BJ (cell line): ENCODE measurements around the gene ADAMTS19. TPM values are rescaled to one million over a fixed set of nuclear protein-coding genes. Genes with fewer than 3 reads are reported as not detected.
A peak's percentile ranks its signal among the peaks of the same experiment; 100 is the strongest.

Experiments used
- CTCF ChIA-PET: fragments of 350-600 bp; formaldehyde crosslinking; extraction: SDS; loops from one replicate; lab custom pipeline; 2021; ENCODE audit warnings: antibody characterized with exemption, inconsistent platforms; lab: Yijun Ruan, JAX
- POLR2A ChIA-PET: fragments of 300-600 bp; sonication (Branson Sonifier 250); formaldehyde crosslinking; extraction: SDS; loops from one replicate; lab custom pipeline; 2021; ENCODE audit warnings: antibody characterized with exemption; lab: Charles Lee
- DNase-seq: peaks from one replicate; pipeline ENCODE4 v3.0.0-alpha.2; 2011; ENCODE audit warnings: low read depth
- H3K27me3 ChIP-seq: 2 replicates; pipeline ENCODE4 v1.6.0; 2011; ENCODE audit warnings: low read length; ENCODE audit not compliant: control insufficient read depth, insufficient read depth
- H3K36me3 ChIP-seq: 2 replicates; pipeline ENCODE4 v1.5.1; 2011; ENCODE audit warnings: low read length; ENCODE audit not compliant: control insufficient read depth, insufficient read depth
- H3K4me3 ChIP-seq: 2 replicates; pipeline ENCODE4 v1.5.1; 2011; ENCODE audit warnings: low read depth, mild to moderate bottlenecking, control low read depth, low read length
- CTCF ChIP-seq: IDR thresholded peaks from 2 replicates; pipeline ENCODE4 v1.5.1; 2011; ENCODE audit warnings: low read depth, mild to moderate bottlenecking, control low read depth, inconsistent platforms, low read length, moderate library complexity; ENCODE audit not compliant: insufficient read depth
- polyA plus RNA-seq: library from polyadenylated mRNA; depleted of rRNA; stranded (reverse); fragments of >200 nt; gene quantifications from 2 replicates; pipeline ENCODE4 v1.2.3, GENCODE V29; 2011

The ADAMTS19 gene
- polyA plus RNA-seq, 1 experiment = 0.34 TPM

DNA sequence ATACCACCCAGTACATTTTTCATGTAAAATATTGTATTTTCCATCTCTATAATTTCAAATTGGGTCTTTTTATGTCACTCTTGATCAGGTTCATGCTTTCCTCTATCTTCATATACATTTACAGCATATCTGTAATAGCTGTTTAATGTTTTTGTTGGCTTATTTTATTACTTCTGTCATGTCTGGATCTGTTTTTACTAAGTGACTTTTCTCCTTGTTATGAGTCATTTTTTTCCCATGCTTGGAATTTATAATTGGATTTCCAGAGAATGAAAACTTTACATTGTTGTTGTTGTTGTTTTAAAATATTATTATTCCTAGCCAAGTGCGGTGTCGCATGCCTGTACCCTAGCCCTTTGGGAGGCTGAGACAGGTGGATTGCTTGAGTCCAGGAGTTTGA, 5.6 kb upstream of the ADAMTS19 start:
- no peak for TF ChIP-seq CTCF
- H3K4me3 ChIP-seq = no peak overlapping the region
- ChIA-PET POLR2A (no interaction called here), CTCF (no interaction called here)
- peaks cover 2% of the 10 kb centered on the region for H3K27me3 ChIP-seq
- no peak for DNase-seq
- no peaks in the 10 kb centered on the region for H3K36me3 ChIP-seq

GRCh38 chr5:129459450-129459776, 685 bp upstream of the ADAMTS19 start:
- Histone ChIP-seq H3K36me3 (no peaks in the 10 kb centered on the region), H3K27me3 (peaks cover 17% of the 10 kb centered on the region), H3K4me3 (peak overlapping the region; percentile 37)
- TF ChIP-seq CTCF = no peak
- ChIA-PET POLR2A (no interaction called here), CTCF (interaction anchor here (0.6 kb wide), 1 partner anchor 1988 kb away, joined by 3 read pairs; no protein-coding TSS in a partner anchor)
- DNase-seq = no peak

DNA sequence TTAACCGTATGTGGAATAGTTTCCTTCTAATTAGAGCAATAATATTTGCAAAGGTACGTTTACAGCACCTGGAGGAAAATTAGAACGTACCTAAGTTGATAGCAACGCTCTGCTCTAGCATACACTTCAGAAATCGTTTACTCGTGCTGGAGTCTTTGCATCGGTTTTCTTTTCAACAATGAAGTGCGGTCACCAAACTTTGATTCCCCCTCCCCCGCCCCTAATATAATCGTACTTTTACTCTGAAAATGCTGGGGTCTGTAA, 506 bp downstream of the ADAMTS19 start:
- peaks cover 17% of the 10 kb centered on the region for H3K27me3 ChIP-seq
- H3K36me3 ChIP-seq = no peaks in the 10 kb centered on the region
- ChIA-PET CTCF (interaction anchor here (0.7 to 1.5 kb wide), 2 partner anchors 9 to 75 kb away, joined by 3 read pairs; no protein-coding TSS in a partner anchor), POLR2A (no interaction called here)
- no peak for DNase-seq
- TF ChIP-seq CTCF = no peak
- peak overlapping the region; percentile 37 for H3K4me3 ChIP-seq

GRCh38 chr5:129460936-129461710, 1.0 kb downstream of the ADAMTS19 start:
- DNase-seq = no peak
- H3K4me3 ChIP-seq = peak overlapping the region; percentile 37
- ChIA-PET CTCF (interaction anchor here (0.7 to 1.5 kb wide), 2 partner anchors 9 to 76 kb away, joined by 3 read pairs; no protein-coding TSS in a partner anchor), POLR2A (no interaction called here)
- peaks cover 17% of the 10 kb centered on the region for H3K27me3 ChIP-seq
- H3K36me3 ChIP-seq = no peaks in the 10 kb centered on the region
- TF ChIP-seq CTCF = peak; percentile 49

DNA sequence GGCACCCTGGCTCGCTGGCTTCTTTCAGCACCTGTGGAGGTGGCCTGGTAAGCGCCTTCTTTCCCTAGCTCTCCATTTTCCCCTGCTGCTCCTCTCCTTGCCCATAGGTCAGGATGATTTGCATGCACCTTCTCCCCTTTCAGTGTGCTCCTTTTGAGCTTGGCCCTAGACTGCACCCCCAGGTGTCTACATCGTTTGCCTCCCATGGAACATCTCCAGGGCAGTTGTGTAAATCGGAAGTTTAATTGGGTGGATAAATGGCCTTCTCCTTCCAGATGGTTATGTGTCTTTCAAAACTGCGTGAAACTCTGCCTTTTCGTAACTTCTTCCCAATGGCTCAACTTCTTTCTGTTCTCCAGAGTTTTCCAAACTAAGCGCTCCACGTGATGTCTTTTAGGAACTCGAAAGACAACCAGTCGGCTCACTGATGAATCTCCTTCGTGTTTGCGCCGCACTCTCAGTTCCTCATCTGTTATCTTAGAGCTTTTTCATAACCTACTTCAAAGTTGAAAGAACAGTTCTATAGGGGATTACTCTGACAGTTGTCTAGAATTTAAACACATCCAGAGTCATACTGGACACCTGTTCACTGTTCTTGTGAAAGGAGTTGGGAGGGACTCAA, 1.7 kb downstream of the ADAMTS19 start:
- 0 out of 2 replicates have a peak overlapping the region, but pooled peaks have one; percentile 4 for H3K4me3 ChIP-seq
- no peaks in the 10 kb centered on the region for H3K36me3 ChIP-seq
- peaks cover 17% of the 10 kb centered on the region for H3K27me3 ChIP-seq
- no peak for TF ChIP-seq CTCF
- no peak for DNase-seq
- ChIA-PET CTCF (interaction anchor here (1.5 kb wide), 1 partner anchor 8 kb away, joined by 3 read pairs; no protein-coding TSS in a partner anchor), POLR2A (no interaction called here)
